ENCODE measurements around the gene SNX9.
"Not testable (repeated sequence)": the region's sequence is repeated elsewhere in the genome, so short reads cannot be mapped to it uniquely, and the experiment has no call there.

Gene SNX9

GRCh38 chr6:157831424-157832249 is 8.6 kb downstream of the SNX9 start:
- no peak for DNase-seq (ENCODE audit: low read depth)

- DNase-seq (ENCODE audit: low read depth), result peak; percentile 78
Observed at GRCh38 chr6:157832250-157832967, 9.4 kb downstream of the SNX9 start.

GRCh38 chr6:157834549-157834948 is 11.5 kb downstream of the SNX9 start:
- DNase-seq (ENCODE audit: low read depth), result no peak

- DNase-seq (ENCODE audit: low read depth), result no peak
Observed at GRCh38 chr6:157838718-157839430, 15.8 kb downstream of the SNX9 start.

- DNase-seq (ENCODE audit: low read depth), result no peak
Observed at GRCh38 chr6:157839606-157840005, 16.6 kb downstream of the SNX9 start.

- DNase-seq (ENCODE audit: low read depth), result no peak
Observed at GRCh38 chr6:157840261-157840660, 17.2 kb downstream of the SNX9 start.

GRCh38 chr6:157840776-157841175 is 17.7 kb downstream of the SNX9 start:
- DNase-seq (ENCODE audit: low read depth), result peak; percentile 27

- no peak for DNase-seq (ENCODE audit: low read depth)
Observed at GRCh38 chr6:157841211-157841840, 18.3 kb downstream of the SNX9 start.

- DNase-seq (ENCODE audit: low read depth), result no peak
Observed at GRCh38 chr6:157842212-157842611, 19.2 kb downstream of the SNX9 start.

GRCh38 chr6:157844196-157844595 is 21.1 kb downstream of the SNX9 start:
- DNase-seq (ENCODE audit: low read depth), result not testable (repeated sequence)

- DNase-seq (ENCODE audit: low read depth), result no peak
Observed at GRCh38 chr6:157845493-157846259, 22.6 kb downstream of the SNX9 start.

GRCh38 chr6:157847846-157848245 is 24.8 kb downstream of the SNX9 start:
- no peak for DNase-seq (ENCODE audit: low read depth)

GRCh38 chr6:157848693-157849092 is 25.6 kb downstream of the SNX9 start:
- no peak for DNase-seq (ENCODE audit: low read depth)

- DNase-seq (ENCODE audit: low read depth), result no peak
Observed at GRCh38 chr6:157849288-157850017, 26.4 kb downstream of the SNX9 start.

- DNase-seq (ENCODE audit: low read depth), result no peak
Observed at GRCh38 chr6:157850030-157850429, 27.0 kb downstream of the SNX9 start.

- no peak for DNase-seq (ENCODE audit: low read depth)
Observed at GRCh38 chr6:157853018-157853805, 30.2 kb downstream of the SNX9 start.

GRCh38 chr6:157853902-157854502 is 31.0 kb downstream of the SNX9 start:
- DNase-seq (ENCODE audit: low read depth), result no peak

- no peak for DNase-seq (ENCODE audit: low read depth)
Observed at GRCh38 chr6:157855325-157855724, 32.3 kb downstream of the SNX9 start.

- not testable (repeated sequence) for DNase-seq (ENCODE audit: low read depth)
Observed at GRCh38 chr6:157855804-157856203, 32.8 kb downstream of the SNX9 start.

- not testable (repeated sequence) for DNase-seq (ENCODE audit: low read depth)
Observed at GRCh38 chr6:157858664-157859063, 35.6 kb downstream of the SNX9 start.
